Measurements from ENCODE around the gene EXOC3L4. TPM values are rescaled to one million over a fixed set of nuclear protein-coding genes. Genes with fewer than 3 reads are reported as not detected.

EXOC3L4 gene
- total and polyA plus RNA-seq, 9 of the 15 experiments (the other 6 are each of a cell fraction or from before 2014, with no cell fraction given), result 0.10 to 6.7 (median 0.98) TPM; not detected in 1

DNA sequence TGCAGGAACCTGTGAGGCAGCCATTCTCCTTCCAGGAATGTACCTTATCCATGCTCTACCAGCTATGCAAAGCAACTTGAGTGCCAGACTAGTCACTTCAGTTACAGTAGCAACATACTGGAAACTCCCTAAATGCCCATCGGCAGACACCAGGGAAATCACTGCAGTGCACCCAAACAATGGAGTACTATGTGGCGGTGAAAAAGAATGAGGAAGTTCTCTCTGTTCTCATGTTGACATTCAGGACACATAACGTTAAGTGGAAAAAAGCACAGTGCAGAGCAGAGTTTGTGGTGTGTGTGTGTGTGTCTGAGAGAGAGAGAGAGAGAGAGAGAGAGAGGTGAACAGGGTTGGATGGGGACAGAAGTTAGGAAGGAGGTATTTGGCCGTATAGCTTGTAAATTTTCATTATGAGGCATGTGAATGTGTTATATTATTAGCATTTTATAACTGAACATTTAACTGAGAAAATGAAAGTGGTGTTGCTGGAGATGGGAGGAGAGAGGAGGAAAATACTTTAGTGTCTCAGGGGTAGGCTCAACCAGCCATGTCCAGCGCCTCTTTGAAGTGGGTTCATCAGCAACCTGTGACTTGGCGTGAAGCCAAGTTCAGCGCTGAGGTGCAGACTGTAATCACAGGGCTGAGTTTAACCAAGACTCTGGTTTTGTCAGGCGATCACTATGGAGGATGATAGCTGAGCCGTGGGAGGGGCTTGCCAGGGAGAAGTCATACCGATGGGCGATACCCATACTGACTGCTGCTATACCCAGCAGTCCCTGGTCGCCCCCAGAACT lies 46.0 kb downstream of the EXOC3L4 start:
- in situ Hi-C loops (cut with MboI) (no loop called here), intact Hi-C loops (cut with micrococcal nuclease) (loop anchor here (2.0 kb wide), 2 partner anchors 36 to 66 kb away; no protein-coding TSS in a partner anchor)
- BruUV-seq (replicated peaks), result no TSS peak
- WGBS (ENCODE audit: insufficient coverage, low coverage, missing lambda C conversion rate), result 16% methylated on average over 8 of the region's 12 CpGs
- Histone ChIP-seq H3K27ac (ENCODE audit: extremely low read depth, low read depth, low read length) (no peak overlapping the region), H3K4me3 (no peak overlapping the region), H3K4me2 (ENCODE audit: insufficient read depth, low read length) (peak overlapping the region; percentile 38; the same call in 1 of the 2 replicates), H3K27me3 (ENCODE audit: control insufficient read depth in 2 of 2, insufficient read depth in 2 of 2, low read length in 2 of 2) (no peaks in the 10 kb centered on the region), H3K9me1 (ENCODE audit: control insufficient read depth, insufficient read depth, low read length) (no peaks in the 10 kb centered on the region), H3K9me3 (replicated peaks; ENCODE audit: control insufficient read depth, insufficient read depth, low read depth, low read length) (no peaks in the 10 kb centered on the region), H3K36me3 (ENCODE audit: control insufficient read depth, insufficient read depth, low read length) (peaks cover 11% of the 10 kb centered on the region; the same call in 1 of the 3 replicates), H3K79me2 (ENCODE audit: control insufficient read depth, insufficient read depth, low read length) (no peaks in the 10 kb centered on the region), H3K9ac (ENCODE audit: insufficient read depth in 1 of 2, low read depth in 2 of 2, low read length in 2 of 2) (no peak overlapping the region; a peak in 1 of 4 replicates), H2AFZ (ENCODE audit: low read depth, low read length) (no peak overlapping the region), H4K20me1 (replicated peaks; ENCODE audit: control insufficient read depth, insufficient read depth, low read length) (no peaks in the 10 kb centered on the region), H3K4me1 (replicated peaks in 1 of 2; ENCODE audit: control insufficient read depth in 2 of 2, insufficient read depth in 2 of 2, low read length in 2 of 2) (peaks cover 21 to 39% of the 10 kb centered on the region in 2 experiments; a peak in 4 of 5 replicates)
- peak in 1 of 4 experiments; percentile 47 for DNase-seq (ENCODE audit: extremely low read depth in 1 of 4, low spot score in 3 of 4)
- ChIA-PET CTCF (ENCODE audit: low intra/inter-chr PET ratio) (interaction anchor here (2.2 to 2.3 kb wide), 2 partner anchors 36 to 152 kb away, joined by 9 to 11 read pairs; no protein-coding TSS in a partner anchor), POLR2A (interaction anchor here (0.6 kb wide), 1 partner anchor 72 kb away, joined by 3 read pairs; no protein-coding TSS in a partner anchor)
- peak; percentile 11; the same call in 1 of the 3 replicates for ATAC-seq
- peak; percentile 81 for FAIRE-seq
- TF ChIP-seq ZFPM2 (CRISPR knock-in tag; IDR thresholded peaks at IDR 0.05), result no peak
- no peak for TF ChIP-seq PCBP1 (IDR thresholded peaks at IDR 0.05; ENCODE audit: low read depth, low read length, poor library complexity, severe bottlenecking)
- TF ChIP-seq ZNF232 (CRISPR knock-in tag; IDR thresholded peaks at IDR 0.05), result no peak
- TF ChIP-seq ZNF778 (CRISPR knock-in tag; IDR thresholded peaks at IDR 0.05), result no peak
- 0 out of 2 replicates have a peak, but pooled peaks have one; percentile 30 for TF ChIP-seq HDAC2 (IDR thresholded peaks at IDR 0.05)
- no peak for TF ChIP-seq ZNF140 (CRISPR knock-in tag; IDR thresholded peaks at IDR 0.05)
- peak; percentile 84 for TF ChIP-seq ZNF146 (CRISPR knock-in tag; IDR thresholded peaks at IDR 0.05; ENCODE audit: unreplicated experiment)
- peak; percentile 76 for TF ChIP-seq NFIX (CRISPR knock-in tag; IDR thresholded peaks at IDR 0.05; ENCODE audit: low read depth)
- no peak for TF ChIP-seq ZNF184 (CRISPR knock-in tag; IDR thresholded peaks at IDR 0.05)
- TF ChIP-seq, protein P1, sequence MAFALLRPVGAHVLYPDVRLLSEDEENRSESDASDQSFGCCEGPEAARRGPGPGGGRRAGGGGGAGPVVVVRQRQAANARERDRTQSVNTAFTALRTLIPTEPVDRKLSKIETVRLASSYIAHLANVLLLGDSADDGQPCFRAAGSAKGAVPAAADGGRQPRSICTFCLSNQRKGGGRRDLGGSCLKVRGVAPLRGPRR (CRISPR knock-in tag; IDR thresholded peaks at IDR 0.05), result no peak
- no peak for TF ChIP-seq BCL6 (CRISPR knock-in tag; IDR thresholded peaks at IDR 0.05)
- peak in 1 of 2 experiments; percentile 18; a peak in 1 of 4 replicates for TF ChIP-seq KDM1A (IDR thresholded peaks at IDR 0.05)
- TF ChIP-seq HNRNPUL1 (IDR thresholded peaks at IDR 0.05; ENCODE audit: low read length), result no peak
- TF ChIP-seq NFIC (IDR thresholded peaks at IDR 0.05), result peak; percentile 96
- no peak for TF ChIP-seq RCOR1 (IDR thresholded peaks at IDR 0.05; ENCODE audit: borderline replicate concordance in 1 of 2, low read depth in 2 of 2, low read length in 2 of 2)
- TF ChIP-seq HSF4 (CRISPR knock-in tag; IDR thresholded peaks at IDR 0.05; ENCODE audit: borderline replicate concordance), result no peak
- TF ChIP-seq MAFF (IDR thresholded peaks at IDR 0.05; ENCODE audit: low read length), result no peak
- no peak for TF ChIP-seq EHMT2 (IDR thresholded peaks at IDR 0.05)
- TF ChIP-seq SMARCA5 (IDR thresholded peaks at IDR 0.05), result peak; percentile 65; the same call in 1 of the 2 replicates
- TF ChIP-seq ZNF124 (CRISPR knock-in tag; IDR thresholded peaks at IDR 0.05), result no peak
- TF ChIP-seq TARDBP (IDR thresholded peaks at IDR 0.05), result no peak
- no peak for TF ChIP-seq POLR2G (IDR thresholded peaks at IDR 0.05; ENCODE audit: low read depth, low read length)
- TF ChIP-seq, protein P2, sequence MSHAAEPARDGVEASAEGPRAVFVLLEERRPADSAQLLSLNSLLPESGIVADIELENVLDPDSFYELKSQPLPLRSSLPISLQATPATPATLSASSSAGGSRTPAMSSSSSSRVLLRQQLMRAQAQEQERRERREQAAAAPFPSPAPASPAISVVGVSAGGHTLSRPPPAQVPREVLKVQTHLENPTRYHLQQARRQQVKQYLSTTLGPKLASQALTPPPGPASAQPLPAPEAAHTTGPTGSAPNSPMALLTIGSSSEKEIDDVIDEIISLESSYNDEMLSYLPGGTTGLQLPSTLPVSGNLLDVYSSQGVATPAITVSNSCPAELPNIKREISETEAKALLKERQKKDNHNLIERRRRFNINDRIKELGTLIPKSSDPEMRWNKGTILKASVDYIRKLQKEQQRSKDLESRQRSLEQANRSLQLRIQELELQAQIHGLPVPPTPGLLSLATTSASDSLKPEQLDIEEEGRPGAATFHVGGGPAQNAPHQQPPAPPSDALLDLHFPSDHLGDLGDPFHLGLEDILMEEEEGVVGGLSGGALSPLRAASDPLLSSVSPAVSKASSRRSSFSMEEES (CRISPR knock-in tag; IDR thresholded peaks at IDR 0.05), result no peak
